Measurements from ENCODE around the gene SHE.

- TF ChIP-seq CTCF (IDR thresholded peaks at IDR 0.05) (no peak), POLR2A (IDR thresholded peaks at IDR 0.05) (no peak)
Observed at GRCh38 chr1:154502066-154502743, at the start of gene SHE, which contains the start of gene TDRD10.
